GM10248 (cell line): ENCODE data around the gene NUDT16L1.

Source experiments
- CTCF ChIA-PET: fragments of 300-600 bp; sonication (Branson Sonifier 250); formaldehyde crosslinking; extraction: SDS; loops from one replicate; lab custom pipeline; 2021; ENCODE audit warnings: antibody characterized with exemption; lab: Yijun Ruan, JAX
- POLR2A ChIA-PET: fragments of 350-650 bp; sonication (Branson Sonifier 250); formaldehyde crosslinking; extraction: SDS; loops from one replicate; lab custom pipeline; 2020; ENCODE audit warnings: antibody characterized with exemption; lab: Yijun Ruan, JAX
- DNase-seq: peaks from one replicate; pipeline ENCODE4 v3.0.0; 2012; ENCODE audit errors: extremely low spot score
- TF ChIP-seq, protein P1 (sequence below): IDR thresholded peaks from 2 replicates; pipeline ENCODE4 v1.5.1; 2012; ENCODE audit warnings: mild to moderate bottlenecking, low read depth; ENCODE audit errors: extremely low read depth, missing control alignments, control extremely low read depth

Gene NUDT16L1

GRCh38 chr16:4681471-4682083, 11.8 kb upstream of the NUDT16L1 start:
- TF ChIP-seq, protein P1, sequence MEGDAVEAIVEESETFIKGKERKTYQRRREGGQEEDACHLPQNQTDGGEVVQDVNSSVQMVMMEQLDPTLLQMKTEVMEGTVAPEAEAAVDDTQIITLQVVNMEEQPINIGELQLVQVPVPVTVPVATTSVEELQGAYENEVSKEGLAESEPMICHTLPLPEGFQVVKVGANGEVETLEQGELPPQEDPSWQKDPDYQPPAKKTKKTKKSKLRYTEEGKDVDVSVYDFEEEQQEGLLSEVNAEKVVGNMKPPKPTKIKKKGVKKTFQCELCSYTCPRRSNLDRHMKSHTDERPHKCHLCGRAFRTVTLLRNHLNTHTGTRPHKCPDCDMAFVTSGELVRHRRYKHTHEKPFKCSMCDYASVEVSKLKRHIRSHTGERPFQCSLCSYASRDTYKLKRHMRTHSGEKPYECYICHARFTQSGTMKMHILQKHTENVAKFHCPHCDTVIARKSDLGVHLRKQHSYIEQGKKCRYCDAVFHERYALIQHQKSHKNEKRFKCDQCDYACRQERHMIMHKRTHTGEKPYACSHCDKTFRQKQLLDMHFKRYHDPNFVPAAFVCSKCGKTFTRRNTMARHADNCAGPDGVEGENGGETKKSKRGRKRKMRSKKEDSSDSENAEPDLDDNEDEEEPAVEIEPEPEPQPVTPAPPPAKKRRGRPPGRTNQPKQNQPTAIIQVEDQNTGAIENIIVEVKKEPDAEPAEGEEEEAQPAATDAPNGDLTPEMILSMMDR, result no peak
- CTCF ChIA-PET, result interaction anchor here (0.9 to 1.6 kb wide), 4 partner anchors 10 to 63 kb away, joined by 3 read pairs; no protein-coding TSS in a partner anchor
- POLR2A ChIA-PET, result no interaction called here
- no peak for DNase-seq

GRCh38 chr16:4682084-4682591, 11.2 kb upstream of the NUDT16L1 start:
- POLR2A ChIA-PET, result no interaction called here
- CTCF ChIA-PET, result interaction anchor here (1.2 kb wide), 1 partner anchor 45 kb away, joined by 3 read pairs; no protein-coding TSS in a partner anchor
- DNase-seq, result no peak
- TF ChIP-seq, protein P1, result no peak

- DNase-seq, result no peak
- CTCF ChIA-PET, result no interaction called here
- TF ChIP-seq, protein P1, result no peak
- POLR2A ChIA-PET, result no interaction called here
These were observed 10.6 kb upstream of the NUDT16L1 start for GRCh38 chr16:4682616-4683254.

GRCh38 chr16:4683255-4684057, 9.9 kb upstream of the NUDT16L1 start:
- ChIA-PET CTCF (no interaction called here), POLR2A (no interaction called here)
- no peak for DNase-seq
- TF ChIP-seq, protein P1, result no peak

DNA sequence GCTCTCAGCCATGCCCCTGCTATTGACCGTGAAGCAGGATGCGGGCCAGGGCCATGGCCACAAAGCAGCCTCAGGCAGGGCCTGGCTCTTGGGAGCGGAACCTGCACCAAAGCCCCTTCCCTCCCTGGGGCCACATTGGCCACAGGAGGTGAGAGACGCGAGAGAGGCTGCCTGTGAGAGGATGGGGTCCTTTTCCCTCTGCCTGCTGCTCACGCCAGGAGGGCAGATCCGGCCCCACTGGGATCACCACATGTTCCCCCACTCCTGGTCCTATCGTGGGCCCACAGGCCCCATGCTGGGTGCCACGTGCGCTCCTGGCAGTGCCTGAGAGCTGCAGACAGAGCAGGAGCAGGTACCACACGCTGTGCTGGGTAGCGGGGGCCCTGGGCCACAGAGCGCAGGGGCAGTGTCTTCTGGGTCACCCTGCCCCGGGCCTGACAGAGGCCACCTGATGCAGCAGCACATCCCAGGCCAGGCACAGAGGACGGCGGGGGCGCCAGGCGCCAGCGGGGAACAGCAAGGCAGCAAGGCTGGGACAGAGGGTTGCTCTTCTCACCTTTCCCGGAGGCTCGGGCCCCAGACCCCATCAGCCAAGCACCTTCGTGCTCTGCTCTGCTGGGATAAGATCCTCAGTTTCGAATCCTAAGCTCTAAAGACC, 9.2 kb upstream of the NUDT16L1 start:
- DNase-seq, result no peak
- CTCF ChIA-PET, result no interaction called here
- POLR2A ChIA-PET, result no interaction called here
- TF ChIP-seq, protein P1, result no peak

- CTCF ChIA-PET, result no interaction called here
- DNase-seq, result no peak
- POLR2A ChIA-PET, result no interaction called here
- TF ChIP-seq, protein P1, result no peak
These were observed 8.6 kb upstream of the NUDT16L1 start for GRCh38 chr16:4684763-4685162.
